K562 (cell line): Measurements from ENCODE around the gene INCENP. TPM values are rescaled to one million over a fixed set of nuclear protein-coding genes. Genes with fewer than 3 reads are reported as not detected.

Experiments
- E4F1 ChIP-seq: fragments of 250-450 bp; sonication (Bioruptor Pico); IDR thresholded peaks from 2 replicates; pipeline ENCODE4 v1.5.0; 2021; ENCODE audit warnings: mild to moderate bottlenecking, borderline replicate concordance
- FOXK1 ChIP-seq: sonication (generic); formaldehyde crosslinking; IDR thresholded peaks from 2 replicates; pipeline ENCODE4 v1.8.0; 2022; ENCODE audit warnings: missing genetic modification reagents, mild to moderate bottlenecking, borderline replicate concordance
- HLTF ChIP-seq: fragments of 450-650 bp; IDR thresholded peaks from 2 replicates; pipeline ENCODE4 v1.6.1; 2016
- ILF3 ChIP-seq: fragments of 450-650 bp; IDR thresholded peaks from 2 replicates; pipeline ENCODE4 v1.6.1; 2018; ENCODE audit warnings: antibody characterized with exemption, mild to moderate bottlenecking, moderate library complexity, borderline replicate concordance
- MBD1 ChIP-seq: fragments of 250-450 bp; sonication (Bioruptor Pico); IDR thresholded peaks from 2 replicates; pipeline ENCODE4 v1.8.0; 2022; ENCODE audit warnings: inconsistent platforms
- POU5F1 ChIP-seq: fragments of 150-350 bp; IDR thresholded peaks from 2 replicates; pipeline ENCODE4 v1.6.1; 2014; ENCODE audit warnings: borderline replicate concordance, low read length, low read depth, mild to moderate bottlenecking; ENCODE audit not compliant: partially characterized antibody
- PTBP1 ChIP-seq: fragments of 200-400 bp; formaldehyde crosslinking; IDR thresholded peaks from 2 replicates; pipeline ENCODE4 v1.6.1; 2017; ENCODE audit warnings: low read depth, low read length
- TARDBP ChIP-seq: fragments of 450-650 bp; IDR thresholded peaks from 2 replicates; pipeline ENCODE4 v1.6.1; 2016
- ZBTB1 ChIP-seq: sonication (generic); formaldehyde crosslinking; IDR thresholded peaks from 2 replicates; pipeline ENCODE4 v1.8.1; 2023; ENCODE audit warnings: missing genetic modification reagents, low read depth, mild to moderate bottlenecking, borderline replicate concordance
- ZC3H8 ChIP-seq: fragments of 450-650 bp; IDR thresholded peaks from 2 replicates; pipeline ENCODE4 v1.6.1; 2017
- ZNF134 ChIP-seq: fragments of 250-450 bp; sonication (Bioruptor Pico); conservative IDR thresholded peaks from 2 replicates; pipeline ENCODE4 v1.4.0; 2020
- ZNF408 ChIP-seq: fragments of 250-450 bp; sonication (Bioruptor Pico); IDR thresholded peaks from 2 replicates; pipeline ENCODE4 v1.4.0; 2020; ENCODE audit warnings: low read depth, mild to moderate bottlenecking, moderate library complexity
- ZNF445 ChIP-seq: fragments of 250-450 bp; sonication (Bioruptor Pico); IDR thresholded peaks from 2 replicates; pipeline ENCODE4 v1.4.0; 2020; ENCODE audit warnings: low read depth, mild to moderate bottlenecking, moderate library complexity
- ZNF696 ChIP-seq: fragments of 250-450 bp; sonication (Bioruptor Pico); conservative IDR thresholded peaks from 2 replicates; pipeline ENCODE4 v1.4.0; 2020; ENCODE audit warnings: mild to moderate bottlenecking, moderate library complexity
- polyA plus RNA-seq, 8 experiments: library from polyadenylated mRNA; depleted of rRNA in 4 of 8; stranded (reverse) in 5 of 8; unstranded in 3 of 8; fragments of >200 nt; fragmentation: Nextera tagmentation in 2 of 8; fragmentation: Illumina TruSeq in 1 of 8; extraction: Ambion mirVana in 2 of 8; extraction: Trizol in 1 of 8; gene quantifications; 2 replicates each; pipeline versions ENCODE4 v1.2.1 to v1.2.3, GENCODE V29; 2011 to 2014; ENCODE audit warnings: inconsistent platforms in 1 of 8, missing spikeins in 1 of 8
- total RNA-seq, 7 experiments: library from RNA; depleted of rRNA in 6 of 7; stranded (reverse); fragments of >200 nt in 6 of 7; fragmentation: Illumina TruSeq in 2 of 7; extraction: Trizol in 2 of 7; gene quantifications; 2 replicates each; pipeline versions ENCODE4 v1.2.1 to v1.2.3, GENCODE V29; 2011 to 2021; ENCODE audit warnings: low replicate concordance in 1 of 7
- TF ChIP-seq, protein P1 (sequence below): fragments of 450-650 bp; IDR thresholded peaks from 2 replicates; pipeline ENCODE4 v1.6.1; 2017; ENCODE audit warnings: antibody characterized with exemption, mild to moderate bottlenecking
- TF ChIP-seq, protein P2 (sequence below), 2 experiments: fragments of 250-450 bp in 1 of 2; fragments of 450-650 bp in 1 of 2; sonication (Bioruptor Pico) in 1 of 2; IDR thresholded peaks; 2 replicates each; pipeline versions ENCODE4 v1.6.1 to v1.8.0; 2016 to 2021; ENCODE audit warnings: mild to moderate bottlenecking in 2 of 2, moderate library complexity in 2 of 2, missing compliant biosample characterization in 1 of 2, missing genetic modification characterization in 1 of 2

Gene INCENP
- total and polyA plus RNA-seq, 9 of the 15 experiments (the other 6 are each of a cell fraction or from before 2014, with no cell fraction given) = 1.1 to 97.9 (median 28.2) TPM

DNA sequence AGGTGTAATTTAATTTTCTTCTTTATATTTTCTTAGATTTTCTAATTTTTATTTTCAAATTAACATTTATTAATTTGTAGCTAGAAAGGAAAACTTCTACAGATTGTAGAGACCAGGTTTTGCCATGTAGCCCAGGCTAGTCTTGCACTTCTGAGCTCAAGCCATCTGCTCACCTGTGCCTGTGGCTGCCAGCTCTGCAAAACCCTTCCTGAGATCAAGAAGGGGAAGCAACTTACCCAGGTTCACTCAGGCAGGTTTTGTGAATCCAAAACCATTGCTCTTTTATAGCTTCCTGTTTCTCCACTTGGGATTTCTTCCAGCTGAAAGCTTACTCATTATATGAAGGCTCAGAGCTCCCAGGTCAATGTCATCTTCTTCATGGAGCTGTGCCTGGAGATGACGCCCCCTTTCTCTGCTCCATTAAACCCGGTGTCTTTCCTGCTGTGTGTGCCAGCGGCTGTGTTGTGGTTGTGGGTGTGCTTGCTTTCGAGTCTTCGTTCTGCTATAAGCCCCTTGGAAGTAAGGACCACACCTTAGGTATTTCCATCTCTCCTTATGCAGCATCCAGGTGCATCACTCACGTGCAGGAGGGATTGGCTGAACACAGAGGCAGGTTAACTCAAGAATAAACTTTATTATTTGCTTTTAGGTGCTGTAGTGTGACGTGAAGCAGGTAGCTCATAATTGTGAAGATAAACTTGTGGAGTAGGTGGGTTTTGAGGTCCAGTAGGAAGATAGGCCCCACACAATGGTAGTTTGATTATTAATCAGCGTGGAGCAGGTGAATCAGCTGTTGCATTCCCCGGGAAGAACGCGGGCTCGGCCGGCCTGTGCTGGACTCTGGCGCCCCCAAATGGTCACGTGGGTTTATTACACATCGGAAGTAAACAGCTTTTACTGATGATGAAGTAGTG, 42.2 kb upstream of the INCENP start (continued):
- TF ChIP-seq, protein P1, sequence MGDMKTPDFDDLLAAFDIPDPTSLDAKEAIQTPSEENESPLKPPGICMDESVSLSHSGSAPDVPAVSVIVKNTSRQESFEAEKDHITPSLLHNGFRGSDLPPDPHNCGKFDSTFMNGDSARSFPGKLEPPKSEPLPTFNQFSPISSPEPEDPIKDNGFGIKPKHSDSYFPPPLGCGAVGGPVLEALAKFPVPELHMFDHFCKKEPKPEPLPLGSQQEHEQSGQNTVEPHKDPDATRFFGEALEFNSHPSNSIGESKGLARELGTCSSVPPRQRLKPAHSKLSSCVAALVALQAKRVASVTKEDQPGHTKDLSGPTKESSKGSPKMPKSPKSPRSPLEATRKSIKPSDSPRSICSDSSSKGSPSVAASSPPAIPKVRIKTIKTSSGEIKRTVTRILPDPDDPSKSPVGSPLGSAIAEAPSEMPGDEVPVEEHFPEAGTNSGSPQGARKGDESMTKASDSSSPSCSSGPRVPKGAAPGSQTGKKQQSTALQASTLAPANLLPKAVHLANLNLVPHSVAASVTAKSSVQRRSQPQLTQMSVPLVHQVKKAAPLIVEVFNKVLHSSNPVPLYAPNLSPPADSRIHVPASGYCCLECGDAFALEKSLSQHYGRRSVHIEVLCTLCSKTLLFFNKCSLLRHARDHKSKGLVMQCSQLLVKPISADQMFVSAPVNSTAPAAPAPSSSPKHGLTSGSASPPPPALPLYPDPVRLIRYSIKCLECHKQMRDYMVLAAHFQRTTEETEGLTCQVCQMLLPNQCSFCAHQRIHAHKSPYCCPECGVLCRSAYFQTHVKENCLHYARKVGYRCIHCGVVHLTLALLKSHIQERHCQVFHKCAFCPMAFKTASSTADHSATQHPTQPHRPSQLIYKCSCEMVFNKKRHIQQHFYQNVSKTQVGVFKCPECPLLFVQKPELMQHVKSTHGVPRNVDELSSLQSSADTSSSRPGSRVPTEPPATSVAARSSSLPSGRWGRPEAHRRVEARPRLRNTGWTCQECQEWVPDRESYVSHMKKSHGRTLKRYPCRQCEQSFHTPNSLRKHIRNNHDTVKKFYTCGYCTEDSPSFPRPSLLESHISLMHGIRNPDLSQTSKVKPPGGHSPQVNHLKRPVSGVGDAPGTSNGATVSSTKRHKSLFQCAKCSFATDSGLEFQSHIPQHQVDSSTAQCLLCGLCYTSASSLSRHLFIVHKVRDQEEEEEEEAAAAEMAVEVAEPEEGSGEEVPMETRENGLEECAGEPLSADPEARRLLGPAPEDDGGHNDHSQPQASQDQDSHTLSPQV = 0 out of 2 replicates have a peak, but pooled peaks have one; percentile 19
- TF ChIP-seq MBD1 (CRISPR knock-in tag) (no peak), E4F1 (CRISPR knock-in tag) (no peak), ZBTB1 (CRISPR knock-in tag) (no peak), HLTF (no peak), ZNF408 (CRISPR knock-in tag) (no peak), POU5F1 (no peak), ZNF134 (CRISPR knock-in tag) (no peak), FOXK1 (CRISPR knock-in tag) (no peak), ZNF696 (no peak), PTBP1 (no peak), ZNF445 (CRISPR knock-in tag) (no peak), ZC3H8 (no peak), TARDBP (no peak), ILF3 (no peak)
- TF ChIP-seq, protein P2, sequence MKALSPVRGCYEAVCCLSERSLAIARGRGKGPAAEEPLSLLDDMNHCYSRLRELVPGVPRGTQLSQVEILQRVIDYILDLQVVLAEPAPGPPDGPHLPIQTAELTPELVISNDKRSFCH (CRISPR knock-in tag; IDR thresholded peaks at IDR 0.05) = no peak
- TF ChIP-seq, protein P2 (tag; IDR thresholded peaks at IDR 0.05) = peak; percentile 16; the same call in 1 of the 2 replicates
